Smooth muscle cell (in vitro differentiated cells): ENCODE data around the gene ZNF692. TPM values are rescaled to one million over a fixed set of nuclear protein-coding genes. Genes with fewer than 3 reads are reported as not detected.

Experiments used
- DNase-seq: peaks from one replicate; lab custom pipeline; 2025; ENCODE audit not compliant: unreplicated experiment; lab: John Stamatoyannopoulos, UW
- H2AFZ ChIP-seq: fragments of 200-600 bp; sonication (generic); 2 replicates; pipeline ENCODE4 v1.6.0; 2016; ENCODE audit warnings: antibody characterized with exemption, low read depth, mild to moderate bottlenecking
- H3F3A ChIP-seq: fragments of 200-600 bp; sonication (generic); 2 replicates; pipeline ENCODE4 v1.6.0; 2017; ENCODE audit warnings: antibody characterized with exemption, low read depth
- H3K27ac ChIP-seq: fragments of 200-600 bp; sonication (generic); 2 replicates; pipeline ENCODE4 v1.5.1; 2016; ENCODE audit warnings: low read depth, mild to moderate bottlenecking
- H3K27me3 ChIP-seq: fragments of 200-600 bp; sonication (generic); 2 replicates; pipeline ENCODE4 v1.6.1; 2016; ENCODE audit warnings: low read depth, mild to moderate bottlenecking
- H3K36me3 ChIP-seq: fragments of 200-600 bp; sonication (generic); 2 replicates; pipeline ENCODE4 v1.5.1; 2016; ENCODE audit warnings: low read depth
- H3K4me1 ChIP-seq: fragments of 200-600 bp; sonication (generic); 2 replicates; pipeline ENCODE4 v1.5.1; 2016; ENCODE audit warnings: low read depth
- H3K4me2 ChIP-seq: fragments of 200-600 bp; sonication (generic); 2 replicates; pipeline ENCODE4 v1.6.0; 2016; ENCODE audit warnings: mild to moderate bottlenecking
- H3K4me3 ChIP-seq: fragments of 200-600 bp; sonication (generic); 2 replicates; pipeline ENCODE4 v1.5.1; 2016; ENCODE audit warnings: mild to moderate bottlenecking
- H3K79me2 ChIP-seq: fragments of 200-600 bp; sonication (generic); 2 replicates; pipeline ENCODE4 v1.6.0; 2016; ENCODE audit warnings: low read depth, mild to moderate bottlenecking
- H3K9ac ChIP-seq: fragments of 200-600 bp; sonication (generic); 2 replicates; pipeline ENCODE4 v1.6.0; 2016; ENCODE audit warnings: low read depth
- H3K9me3 ChIP-seq: fragments of 200-600 bp; sonication (generic); replicated peaks from 2 replicates; pipeline ENCODE4 v1.5.1; 2016; ENCODE audit warnings: low read depth
- H4K20me1 ChIP-seq: fragments of 200-600 bp; sonication (generic); 2 replicates; pipeline ENCODE4 v1.6.0; 2016; ENCODE audit warnings: low read depth
- CTCF ChIP-seq: fragments of 200-600 bp; sonication (generic); IDR thresholded peaks from 2 replicates; pipeline ENCODE4 v1.5.1; 2017; ENCODE audit warnings: borderline replicate concordance, mild to moderate bottlenecking, antibody characterized with exemption; ENCODE audit not compliant: insufficient read depth, poor library complexity, severe bottlenecking
- WGBS: methylation state at CpG from one replicate; pipeline ENCODE4 v1.1.7; 2016; ENCODE audit warnings: low lambda C conversion rate; 5-methylcytosine and 5-hydroxymethylcytosine counted together
- polyA plus RNA-seq: library from polyadenylated mRNA; unstranded; fragments of >200 nt; fragmentation: Nextera tagmentation; extraction: Ambion mirVana; gene quantifications from 2 replicates; pipeline ENCODE4 v1.2.1, GENCODE V29; 2016
- total RNA-seq: library from RNA; depleted of rRNA; stranded (reverse); fragments of >200 nt; gene quantifications from 2 replicates; pipeline ENCODE4 v1.2.3, GENCODE V29; 2014

The ZNF692 gene
- total RNA-seq = 10.4 and 24.8 TPM in 2 replicates
- 25.9 and 40.5 TPM in 2 replicates for polyA plus RNA-seq

- H3K4me1 ChIP-seq = peaks cover 19% of the 10 kb centered on the region
- peak; percentile 84 for DNase-seq
- H3K36me3 ChIP-seq = no peaks in the 10 kb centered on the region
- 8% methylated on average over 62 of the region's 62 CpGs for WGBS
- peaks cover 8% of the 10 kb centered on the region for H3F3A ChIP-seq
- H4K20me1 ChIP-seq = no peaks in the 10 kb centered on the region
- TF ChIP-seq CTCF = no peak
- peak within 1 kb of the TSS; percentile 63 for H3K27ac ChIP-seq
- H3K4me2 ChIP-seq = peak within 1 kb of the TSS; percentile 96
- H3K79me2 ChIP-seq = no peaks in the 10 kb centered on the region
- no peaks in the 10 kb centered on the region for H3K9me3 ChIP-seq
- no peaks in the 10 kb centered on the region for H3K27me3 ChIP-seq
- peak within 1 kb of the TSS; percentile 93 for H2AFZ ChIP-seq
- H3K4me3 ChIP-seq = peak within 1 kb of the TSS; percentile 74
- peak within 1 kb of the TSS; percentile 71 for H3K9ac ChIP-seq
These were observed at the start of gene ZNF692 for GRCh38 chr1:248858891-248859889. Gene ZNF692, minus strand, starts transcription at chr1:248859085. Its CDS starts 776 bp downstream, at chr1:248858309.

GRCh38 chr1:248906753-248907661, 48.1 kb upstream of the ZNF692 start:
- no peaks in the 10 kb centered on the region for H3K9me3 ChIP-seq
- peak overlapping the region; percentile 97 for H2AFZ ChIP-seq
- WGBS = 44% methylated on average over 14 of the region's 18 CpGs
- H3K27me3 ChIP-seq = no peaks in the 10 kb centered on the region
- peak overlapping the region; percentile 90 for H3K27ac ChIP-seq
- no peak for DNase-seq
- no peaks in the 10 kb centered on the region for H3K36me3 ChIP-seq
- peaks cover 13% of the 10 kb centered on the region for H3K4me1 ChIP-seq
- peaks cover 12% of the 10 kb centered on the region for H3F3A ChIP-seq
- H3K9ac ChIP-seq = peak overlapping the region; percentile 91
- H3K4me3 ChIP-seq = peak overlapping the region; percentile 72
- no peak for TF ChIP-seq CTCF
- H3K79me2 ChIP-seq = peaks cover 20% of the 10 kb centered on the region
- no peaks in the 10 kb centered on the region for H4K20me1 ChIP-seq
- H3K4me2 ChIP-seq = peak overlapping the region; percentile 93

GRCh38 chr1:248906009-248906752, 47.3 kb upstream of the ZNF692 start, which contains the start of gene PGBD2:
Gene PGBD2, plus strand, starts transcription at chr1:248906235. Its CDS starts 7,628 bp downstream, at chr1:248913863.
- Histone ChIP-seq H3K9me3 (no peaks in the 10 kb centered on the region), H3K36me3 (no peaks in the 10 kb centered on the region), H3K4me3 (peak within 1 kb of the TSS; percentile 72), H3K9ac (peak within 1 kb of the TSS; percentile 91), H3K79me2 (peaks cover 19% of the 10 kb centered on the region), H3K4me2 (peak within 1 kb of the TSS; percentile 93), H3F3A (peaks cover 12% of the 10 kb centered on the region), H4K20me1 (no peaks in the 10 kb centered on the region), H3K27me3 (peaks cover under 1% of the 10 kb centered on the region), H2AFZ (peak within 1 kb of the TSS; percentile 99), H3K27ac (peak within 1 kb of the TSS; percentile 90), H3K4me1 (peaks cover 13% of the 10 kb centered on the region)
- WGBS = 1% methylated on average over 60 of the region's 80 CpGs
- TF ChIP-seq CTCF = peak; percentile 64
- peak; percentile 98 for DNase-seq
